ENCODE data around the gene CALML5. TPM values are rescaled to one million over a fixed set of nuclear protein-coding genes. Genes with fewer than 3 reads are reported as not detected.

The CALML5 gene
- total RNA-seq, 1 experiment from 2014 or later: not detected

DNA sequence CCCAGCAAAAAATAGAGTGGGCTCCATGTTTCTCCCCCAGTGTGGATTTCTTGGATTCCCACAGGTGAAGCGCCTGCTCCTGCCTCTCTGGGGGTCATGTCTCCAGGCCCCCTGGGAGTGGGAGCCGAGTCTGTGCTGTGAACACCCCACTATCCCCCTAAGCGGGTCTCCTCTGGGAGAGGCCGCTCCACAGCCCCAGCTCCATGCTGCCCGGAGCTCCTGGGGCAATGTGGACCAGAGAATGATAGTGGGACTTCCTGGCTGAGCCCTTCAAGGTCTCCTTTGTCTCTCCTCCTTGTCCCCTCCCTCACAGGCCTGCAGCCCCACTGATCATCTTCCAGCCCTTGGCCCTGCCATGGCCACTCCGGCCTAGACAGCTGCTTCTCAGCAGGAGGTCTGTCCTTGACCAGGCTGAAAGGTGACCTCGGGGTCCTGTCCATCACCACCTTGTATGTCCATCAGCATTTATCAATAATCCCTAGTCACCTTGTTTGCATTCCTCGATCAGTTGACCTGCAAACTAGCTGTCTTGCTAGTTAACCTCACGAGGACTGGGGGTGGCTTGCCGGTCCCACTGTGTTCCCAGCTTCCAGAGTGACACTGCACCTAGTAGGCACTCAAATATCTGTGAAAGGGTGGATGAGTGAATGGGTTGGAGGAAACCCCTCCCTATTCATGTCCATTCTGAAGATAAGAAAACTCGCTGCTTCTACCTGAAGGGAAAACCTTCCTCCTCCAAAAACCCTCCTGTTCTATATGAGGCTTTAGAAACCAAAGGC, 24.6 kb upstream of the CALML5 start:
- ChIA-PET POLR2A (interaction anchor here (0.9 to 3.0 kb wide), 7 partner anchors 11 to 86 kb away, joined by 4 to 22 read pairs (median 9); no protein-coding TSS in a partner anchor), CTCF (interaction anchor here (0.6 to 1.0 kb wide), 4 partner anchors 16 to 230 kb away, joined by 3 read pairs; no protein-coding TSS in a partner anchor)
- H3K4me1 Mint-ChIP-seq (ENCODE audit: insufficient read depth, unreplicated experiment): peaks cover 8% of the 10 kb centered on the region
- BruUV-seq (replicated peaks): no TSS peak
- H3K4me3 Mint-ChIP-seq (ENCODE audit: unreplicated experiment): no peak overlapping the region
- H3K27ac Mint-ChIP-seq (ENCODE audit: low read depth, unreplicated experiment): peak overlapping the region; percentile 46
- TF ChIP-seq, protein P1, sequence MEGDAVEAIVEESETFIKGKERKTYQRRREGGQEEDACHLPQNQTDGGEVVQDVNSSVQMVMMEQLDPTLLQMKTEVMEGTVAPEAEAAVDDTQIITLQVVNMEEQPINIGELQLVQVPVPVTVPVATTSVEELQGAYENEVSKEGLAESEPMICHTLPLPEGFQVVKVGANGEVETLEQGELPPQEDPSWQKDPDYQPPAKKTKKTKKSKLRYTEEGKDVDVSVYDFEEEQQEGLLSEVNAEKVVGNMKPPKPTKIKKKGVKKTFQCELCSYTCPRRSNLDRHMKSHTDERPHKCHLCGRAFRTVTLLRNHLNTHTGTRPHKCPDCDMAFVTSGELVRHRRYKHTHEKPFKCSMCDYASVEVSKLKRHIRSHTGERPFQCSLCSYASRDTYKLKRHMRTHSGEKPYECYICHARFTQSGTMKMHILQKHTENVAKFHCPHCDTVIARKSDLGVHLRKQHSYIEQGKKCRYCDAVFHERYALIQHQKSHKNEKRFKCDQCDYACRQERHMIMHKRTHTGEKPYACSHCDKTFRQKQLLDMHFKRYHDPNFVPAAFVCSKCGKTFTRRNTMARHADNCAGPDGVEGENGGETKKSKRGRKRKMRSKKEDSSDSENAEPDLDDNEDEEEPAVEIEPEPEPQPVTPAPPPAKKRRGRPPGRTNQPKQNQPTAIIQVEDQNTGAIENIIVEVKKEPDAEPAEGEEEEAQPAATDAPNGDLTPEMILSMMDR (IDR thresholded peaks at IDR 0.05; ENCODE audit: unreplicated experiment): no peak
- no peaks in the 10 kb centered on the region for H3K9me3 Mint-ChIP-seq (ENCODE audit: unreplicated experiment)
- no peak for DNase-seq (ENCODE audit: unreplicated experiment)
- H3K27me3 Mint-ChIP-seq (ENCODE audit: insufficient read depth, unreplicated experiment): no peaks in the 10 kb centered on the region
- intact Hi-C loops (cut with micrococcal nuclease): no loop called here
- no peaks in the 10 kb centered on the region for H3K36me3 Mint-ChIP-seq (ENCODE audit: insufficient read depth, unreplicated experiment)

DNA sequence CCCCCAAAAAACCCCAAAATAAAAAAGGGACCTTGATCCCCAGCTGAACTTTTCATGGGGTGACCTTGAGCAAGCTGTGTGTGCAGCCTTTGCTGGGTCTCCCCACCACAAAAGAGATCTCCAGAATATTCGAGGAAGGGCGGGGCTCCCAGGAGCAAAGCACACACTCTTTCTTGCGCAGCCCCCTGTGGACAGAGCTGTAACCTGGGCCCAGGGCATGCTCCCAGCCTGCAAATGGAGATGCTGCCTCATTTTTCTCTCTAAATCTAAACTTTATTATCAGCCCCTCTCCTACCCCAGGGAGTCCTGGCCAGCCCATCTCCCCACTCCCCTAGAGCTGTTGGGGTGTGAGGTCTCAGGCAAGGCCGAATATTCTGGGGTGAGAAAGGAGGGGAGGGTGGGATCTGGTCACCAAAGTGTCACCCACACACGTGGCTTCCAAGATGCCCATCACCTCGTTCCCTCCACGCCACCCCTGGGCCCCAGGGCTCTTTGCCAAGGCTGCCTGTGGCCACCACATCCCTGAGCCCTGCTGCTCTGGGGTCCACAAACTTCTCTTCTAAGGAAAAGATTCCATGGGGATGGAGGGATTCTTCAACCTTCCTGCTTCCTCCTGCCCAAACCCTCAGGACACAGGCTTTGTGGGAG, 23.7 kb upstream of the CALML5 start:
- BruUV-seq (replicated peaks): no TSS peak
- POLR2A ChIA-PET: interaction anchor here (3.0 kb wide), 1 partner anchor 34 kb away, joined by 14 read pairs; no protein-coding TSS in a partner anchor
- TF ChIP-seq, protein P1 (IDR thresholded peaks at IDR 0.05; ENCODE audit: unreplicated experiment): no peak
- no peak for DNase-seq (ENCODE audit: unreplicated experiment)
- Mint-ChIP-seq H3K27ac (ENCODE audit: low read depth, unreplicated experiment) (no peak overlapping the region), H3K4me3 (ENCODE audit: unreplicated experiment) (no peak overlapping the region), H3K36me3 (ENCODE audit: insufficient read depth, unreplicated experiment) (no peaks in the 10 kb centered on the region), H3K9me3 (ENCODE audit: unreplicated experiment) (no peaks in the 10 kb centered on the region), H3K27me3 (ENCODE audit: insufficient read depth, unreplicated experiment) (no peaks in the 10 kb centered on the region), H3K4me1 (ENCODE audit: insufficient read depth, unreplicated experiment) (peaks cover 8% of the 10 kb centered on the region)
- CTCF ChIA-PET: interaction anchor here (0.6 kb wide), 1 partner anchor 139 kb away, joined by 3 read pairs; no protein-coding TSS in a partner anchor
- intact Hi-C loops (cut with micrococcal nuclease): no loop called here

DNA sequence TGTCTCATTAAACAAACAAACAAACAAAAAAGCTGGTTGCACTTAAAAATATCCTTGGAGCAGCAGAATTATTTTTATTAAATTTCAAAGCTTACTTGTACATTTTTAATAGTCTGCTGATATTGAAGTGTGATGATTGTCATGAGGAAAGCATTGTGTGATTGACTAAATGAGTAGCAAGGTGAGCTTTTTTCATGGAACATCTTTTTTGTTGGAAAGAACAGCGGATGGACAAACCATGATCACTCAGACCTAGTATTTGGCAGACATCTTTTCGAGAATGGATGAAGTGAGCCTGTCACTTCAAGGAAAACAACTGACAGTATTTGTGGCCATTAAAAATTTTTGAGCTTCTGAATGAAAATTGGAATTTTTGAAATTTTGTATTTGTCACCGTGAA, 19.7 kb upstream of the CALML5 start:
- no peaks in the 10 kb centered on the region for H3K36me3 Mint-ChIP-seq (ENCODE audit: insufficient read depth, unreplicated experiment)
- intact Hi-C loops (cut with micrococcal nuclease): no loop called here
- TF ChIP-seq, protein P1 (IDR thresholded peaks at IDR 0.05; ENCODE audit: unreplicated experiment): no peak
- no peak overlapping the region for H3K27ac Mint-ChIP-seq (ENCODE audit: low read depth, unreplicated experiment)
- POLR2A ChIA-PET: interaction anchor here (0.9 to 1.5 kb wide), 2 partner anchors 15 to 29 kb away, joined by 3 to 4 read pairs; no protein-coding TSS in a partner anchor
- no peak overlapping the region for H3K4me3 Mint-ChIP-seq (ENCODE audit: unreplicated experiment)
- CTCF ChIA-PET: no interaction called here
- no peaks in the 10 kb centered on the region for H3K27me3 Mint-ChIP-seq (ENCODE audit: insufficient read depth, unreplicated experiment)
- H3K9me3 Mint-ChIP-seq (ENCODE audit: unreplicated experiment): no peaks in the 10 kb centered on the region
- no TSS peak for BruUV-seq (replicated peaks)
- DNase-seq (ENCODE audit: unreplicated experiment): no peak
- no peaks in the 10 kb centered on the region for H3K4me1 Mint-ChIP-seq (ENCODE audit: insufficient read depth, unreplicated experiment)

DNA sequence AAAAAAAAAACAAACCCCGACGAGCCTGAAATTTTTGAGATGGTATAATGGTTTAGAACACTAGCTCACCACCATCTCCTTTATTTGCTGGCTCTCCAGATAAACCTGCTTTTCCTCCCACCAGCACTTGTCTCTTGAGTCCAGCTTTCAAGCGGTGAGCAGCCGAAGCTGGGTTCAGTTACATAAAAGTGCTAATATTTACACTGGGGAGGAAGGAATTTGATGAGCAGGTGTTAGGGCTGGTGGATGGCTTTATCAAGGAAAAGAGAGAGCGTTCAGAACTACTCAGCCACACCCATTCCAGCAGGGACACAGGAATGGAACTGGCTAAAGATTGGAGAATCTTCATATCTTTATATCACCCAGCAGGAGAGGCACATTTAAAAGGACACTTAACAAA, 18.8 kb upstream of the CALML5 start:
- no peak for DNase-seq (ENCODE audit: unreplicated experiment)
- H3K4me1 Mint-ChIP-seq (ENCODE audit: insufficient read depth, unreplicated experiment): no peaks in the 10 kb centered on the region
- no peak overlapping the region for H3K27ac Mint-ChIP-seq (ENCODE audit: low read depth, unreplicated experiment)
- ChIA-PET POLR2A (interaction anchor here (1.5 kb wide), 1 partner anchor 16 kb away, joined by 4 read pairs; no protein-coding TSS in a partner anchor), CTCF (interaction anchor here (0.6 kb wide), 1 partner anchor 71 kb away, joined by 3 read pairs; no protein-coding TSS in a partner anchor)
- TF ChIP-seq, protein P1 (IDR thresholded peaks at IDR 0.05; ENCODE audit: unreplicated experiment): no peak
- BruUV-seq (replicated peaks): no TSS peak
- intact Hi-C loops (cut with micrococcal nuclease): no loop called here
- H3K27me3 Mint-ChIP-seq (ENCODE audit: insufficient read depth, unreplicated experiment): no peaks in the 10 kb centered on the region
- no peaks in the 10 kb centered on the region for H3K36me3 Mint-ChIP-seq (ENCODE audit: insufficient read depth, unreplicated experiment)
- no peak overlapping the region for H3K4me3 Mint-ChIP-seq (ENCODE audit: unreplicated experiment)
- no peaks in the 10 kb centered on the region for H3K9me3 Mint-ChIP-seq (ENCODE audit: unreplicated experiment)

All from MCF 10A (cell line).